HG03520 (cell line): ENCODE results near the gene DHRS2.
"Not testable (repeated sequence)": the region's sequence is repeated elsewhere in the genome, so short reads cannot be mapped to it uniquely, and the experiment has no call there.

Source experiments
- ATAC-seq: cut with Tn5 transposase; IDR thresholded peaks from one replicate; pipeline ENCODE4 v1.9.1; 2021; ENCODE audit warnings: mild to moderate bottlenecking, moderate library complexity; ENCODE audit not compliant: unreplicated experiment

Gene DHRS2

GRCh38 chr14:23632461-23633159, 3.6 kb upstream of the DHRS2 start:
- ATAC-seq, result no peak

- ATAC-seq, result no peak
These were observed 2.9 kb upstream of the DHRS2 start for GRCh38 chr14:23633160-23633701.

- not testable (repeated sequence) for ATAC-seq
These were observed 1.3 kb upstream of the DHRS2 start for GRCh38 chr14:23634698-23635412.

GRCh38 chr14:23637312-23637654, 1.1 kb downstream of the DHRS2 start:
- not testable (repeated sequence) for ATAC-seq

GRCh38 chr14:23637655-23638413, 1.7 kb downstream of the DHRS2 start:
- not testable (repeated sequence) for ATAC-seq

GRCh38 chr14:23638414-23639047, 2.4 kb downstream of the DHRS2 start:
- ATAC-seq, result no peak

GRCh38 chr14:23639048-23639890, 3.1 kb downstream of the DHRS2 start:
- no peak for ATAC-seq

- ATAC-seq, result no peak
These were observed 3.8 kb downstream of the DHRS2 start for GRCh38 chr14:23639891-23640523.

- no peak for ATAC-seq
These were observed 4.5 kb downstream of the DHRS2 start for GRCh38 chr14:23640524-23641141.

GRCh38 chr14:23641180-23641914, 5.2 kb downstream of the DHRS2 start:
- no peak for ATAC-seq

- ATAC-seq, result no peak
These were observed 5.9 kb downstream of the DHRS2 start for GRCh38 chr14:23641915-23642588.

GRCh38 chr14:23643533-23644194, 7.5 kb downstream of the DHRS2 start:
- no peak for ATAC-seq

- ATAC-seq, result no peak
These were observed 8.2 kb downstream of the DHRS2 start for GRCh38 chr14:23644195-23644918.

- no peak for ATAC-seq
These were observed 8.8 kb downstream of the DHRS2 start for GRCh38 chr14:23644919-23645336.

- no peak for ATAC-seq
These were observed 9.3 kb downstream of the DHRS2 start for GRCh38 chr14:23645504-23645811.

- ATAC-seq, result no peak
These were observed 9.9 kb downstream of the DHRS2 start for GRCh38 chr14:23645812-23646647.
